Vagina (tissue), 2 donors: Measurements from ENCODE around the gene KBTBD2.
"Not testable (repeated sequence)": the region's sequence is repeated elsewhere in the genome, so short reads cannot be mapped to it uniquely, and the experiment has no call there.

Source experiments
- CTCF ChIP-seq, 3 experiments: fragments of 450-650 bp in 2 of 3; fragments of 200-600 bp in 1 of 3; sonication (generic) in 1 of 3; IDR thresholded peaks; one replicate each; pipeline ENCODE4 v1.5.1; 2017 to 2019; ENCODE audit warnings: antibody characterized with exemption in 3 of 3, mild to moderate bottlenecking in 2 of 3, moderate library complexity in 2 of 3
- POLR2A ChIP-seq, 2 donors: fragments of 450-650 bp; IDR thresholded peaks; one replicate each; pipeline ENCODE4 v1.6.1; 2017; ENCODE audit warnings: antibody characterized with exemption in 2 of 2, mild to moderate bottlenecking in 2 of 2, moderate library complexity in 2 of 2
- POLR2AphosphoS5 ChIP-seq, 2 donors: sonication (generic); formaldehyde crosslinking; IDR thresholded peaks; one replicate each; pipeline ENCODE4 v1.9.0; 2017; ENCODE audit warnings: antibody characterized with exemption in 2 of 2, mild to moderate bottlenecking in 2 of 2, low read depth in 1 of 2; ENCODE audit not compliant: insufficient read depth in 1 of 2

GRCh38 chr7:32848655-32849054, 42.9 kb downstream of the KBTBD2 start:
- not testable (repeated sequence) for TF ChIP-seq CTCF (IDR thresholded peaks at IDR 0.05); POLR2A (IDR thresholded peaks at IDR 0.05); POLR2AphosphoS5 (IDR thresholded peaks at IDR 0.05; ENCODE audit: insufficient read depth in 1 of 2, low read depth in 1 of 2)
